Measurements from ENCODE around the gene TULP4. TPM values are rescaled to one million over a fixed set of nuclear protein-coding genes. Genes with fewer than 3 reads are reported as not detected.
A peak's percentile ranks its signal among the peaks of the same experiment; 100 is the strongest.
"Not testable (repeated sequence)": the region's sequence is repeated elsewhere in the genome, so short reads cannot be mapped to it uniquely, and the experiment has no call there.

Gene TULP4
- total RNA-seq, 1 donor from 2014 or later: 86.1 TPM

- DNase-seq (ENCODE audit: low spot score) (no peak), ATAC-seq (peak; percentile 34)
- intact Hi-C loops (cut with DNase I): no loop called here
Observed at GRCh38 chr6:158502263-158502950, 190.1 kb downstream of the TULP4 start.

- peak; percentile 20 for ATAC-seq
- no peak for DNase-seq (ENCODE audit: low spot score)
- intact Hi-C loops (cut with DNase I): no loop called here
Observed at GRCh38 chr6:158503222-158503621, 191.0 kb downstream of the TULP4 start.

- ATAC-seq (no peak), DNase-seq (ENCODE audit: low spot score) (no peak)
- intact Hi-C loops (cut with DNase I): no loop called here
Observed at GRCh38 chr6:158503846-158504245, 191.6 kb downstream of the TULP4 start.

- no peak for DNase-seq (ENCODE audit: low spot score)
- intact Hi-C loops (cut with DNase I): no loop called here
- ATAC-seq: no peak
Observed at GRCh38 chr6:158505194-158505593, 192.9 kb downstream of the TULP4 start.

GRCh38 chr6:158506601-158507000, 194.3 kb downstream of the TULP4 start:
- DNase-seq (ENCODE audit: low spot score) (no peak), ATAC-seq (no peak)
- intact Hi-C loops (cut with DNase I): no loop called here

- no peak for DNase-seq (ENCODE audit: low spot score)
- ATAC-seq: no peak
- intact Hi-C loops (cut with DNase I): no loop called here
Observed at GRCh38 chr6:158507174-158507573, 194.9 kb downstream of the TULP4 start.

GRCh38 chr6:158508450-158508849, 196.2 kb downstream of the TULP4 start:
- intact Hi-C loops (cut with DNase I): no loop called here
- no peak for ATAC-seq
- no peak for DNase-seq (ENCODE audit: low spot score)

GRCh38 chr6:158509465-158509864, 197.2 kb downstream of the TULP4 start:
- DNase-seq (ENCODE audit: low spot score): no peak
- no peak for ATAC-seq
- intact Hi-C loops (cut with DNase I): no loop called here

GRCh38 chr6:158512809-158513208, 200.5 kb downstream of the TULP4 start:
- no peak for DNase-seq (ENCODE audit: low spot score)
- ATAC-seq: no peak
- intact Hi-C loops (cut with DNase I): no loop called here

GRCh38 chr6:158514176-158514575, 201.9 kb downstream of the TULP4 start:
- no peak for ATAC-seq
- no peak for DNase-seq (ENCODE audit: low spot score)
- intact Hi-C loops (cut with DNase I): no loop called here

GRCh38 chr6:158514991-158515390, 202.7 kb downstream of the TULP4 start:
- intact Hi-C loops (cut with DNase I): no loop called here
- ATAC-seq (no peak), DNase-seq (ENCODE audit: low spot score) (no peak)

GRCh38 chr6:158516098-158516497, 203.8 kb downstream of the TULP4 start:
- ATAC-seq (no peak), DNase-seq (ENCODE audit: low spot score) (no peak)
- intact Hi-C loops (cut with DNase I): no loop called here

- ATAC-seq: no peak
- intact Hi-C loops (cut with DNase I): no loop called here
- DNase-seq (ENCODE audit: low spot score): no peak
Observed at GRCh38 chr6:158517038-158517437, 204.8 kb downstream of the TULP4 start.

GRCh38 chr6:158517581-158517980, 205.3 kb downstream of the TULP4 start:
- intact Hi-C loops (cut with DNase I): no loop called here
- no peak for DNase-seq (ENCODE audit: low spot score)
- ATAC-seq: no peak

- DNase-seq (ENCODE audit: low spot score) (no peak), ATAC-seq (peak; percentile 84)
- intact Hi-C loops (cut with DNase I): no loop called here
Observed at GRCh38 chr6:158518191-158519127, 206.2 kb downstream of the TULP4 start.

GRCh38 chr6:158519300-158519699, 207.0 kb downstream of the TULP4 start:
- intact Hi-C loops (cut with DNase I): no loop called here
- DNase-seq (ENCODE audit: low spot score) (no peak), ATAC-seq (no peak)

- intact Hi-C loops (cut with DNase I): no loop called here
- ATAC-seq (no peak), DNase-seq (ENCODE audit: low spot score) (no peak)
Observed at GRCh38 chr6:158519761-158520160, 207.5 kb downstream of the TULP4 start.

- intact Hi-C loops (cut with DNase I); ATAC-seq; DNase-seq (ENCODE audit: low spot score): not testable (repeated sequence)
Observed at GRCh38 chr6:158520975-158521374, 208.7 kb downstream of the TULP4 start.

- intact Hi-C loops (cut with DNase I): no loop called here
- DNase-seq (ENCODE audit: low spot score): no peak
- no peak for ATAC-seq
Observed at GRCh38 chr6:158521759-158522158, 209.5 kb downstream of the TULP4 start.

- ATAC-seq: no peak
- intact Hi-C loops (cut with DNase I): no loop called here
- DNase-seq (ENCODE audit: low spot score): no peak
Observed at GRCh38 chr6:158522616-158523015, 210.4 kb downstream of the TULP4 start.
